ENCODE measurements around the gene ISM2.

DNA sequence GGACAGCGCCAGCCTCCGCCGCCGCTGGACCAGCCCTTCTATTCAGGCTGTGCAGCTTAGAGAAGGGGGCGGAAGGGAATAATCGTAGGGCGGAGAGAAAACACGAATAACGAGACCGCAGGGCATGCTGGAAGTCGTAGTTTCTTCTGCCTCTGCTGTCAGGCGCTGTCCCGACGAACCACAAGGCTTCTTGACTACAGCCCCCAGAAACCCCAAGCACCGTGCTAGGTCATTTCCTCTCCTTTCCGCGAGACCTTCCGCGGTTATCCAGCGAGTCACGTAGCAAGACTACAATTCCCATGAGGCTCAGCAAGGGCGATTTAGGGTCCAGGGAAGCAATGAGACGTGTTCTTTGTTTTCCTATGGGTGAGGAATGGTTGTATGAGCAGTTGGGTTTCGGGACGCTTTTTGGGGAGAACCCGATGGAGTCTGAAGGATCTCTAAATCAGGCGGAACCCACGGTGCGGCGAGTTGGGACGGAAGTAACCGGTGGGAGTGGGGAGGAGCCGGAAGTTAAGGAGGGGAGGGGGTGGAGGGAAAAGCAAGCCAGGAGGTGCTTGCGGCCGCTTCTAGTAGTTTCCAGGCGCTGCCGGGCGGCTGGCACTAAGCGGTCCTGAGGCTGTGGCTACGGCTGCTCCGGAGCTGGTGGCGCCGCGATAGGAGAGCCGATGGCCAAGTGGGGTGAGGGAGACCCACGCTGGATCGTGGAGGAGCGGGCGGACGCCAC, 40.9 kb downstream of the ISM2 start, which contains the start of the genes AHSA1 and VIPAS39:
- TF ChIP-seq EZH2 (IDR thresholded peaks at IDR 0.05; ENCODE audit: borderline replicate concordance, insufficient read depth, low read depth, low read length, poor library complexity, severe bottlenecking) = no peak
- TF ChIP-seq, protein P1, sequence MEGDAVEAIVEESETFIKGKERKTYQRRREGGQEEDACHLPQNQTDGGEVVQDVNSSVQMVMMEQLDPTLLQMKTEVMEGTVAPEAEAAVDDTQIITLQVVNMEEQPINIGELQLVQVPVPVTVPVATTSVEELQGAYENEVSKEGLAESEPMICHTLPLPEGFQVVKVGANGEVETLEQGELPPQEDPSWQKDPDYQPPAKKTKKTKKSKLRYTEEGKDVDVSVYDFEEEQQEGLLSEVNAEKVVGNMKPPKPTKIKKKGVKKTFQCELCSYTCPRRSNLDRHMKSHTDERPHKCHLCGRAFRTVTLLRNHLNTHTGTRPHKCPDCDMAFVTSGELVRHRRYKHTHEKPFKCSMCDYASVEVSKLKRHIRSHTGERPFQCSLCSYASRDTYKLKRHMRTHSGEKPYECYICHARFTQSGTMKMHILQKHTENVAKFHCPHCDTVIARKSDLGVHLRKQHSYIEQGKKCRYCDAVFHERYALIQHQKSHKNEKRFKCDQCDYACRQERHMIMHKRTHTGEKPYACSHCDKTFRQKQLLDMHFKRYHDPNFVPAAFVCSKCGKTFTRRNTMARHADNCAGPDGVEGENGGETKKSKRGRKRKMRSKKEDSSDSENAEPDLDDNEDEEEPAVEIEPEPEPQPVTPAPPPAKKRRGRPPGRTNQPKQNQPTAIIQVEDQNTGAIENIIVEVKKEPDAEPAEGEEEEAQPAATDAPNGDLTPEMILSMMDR (IDR thresholded peaks at IDR 0.05) = no peak
